IgD-negative memory B cell (primary cell): ENCODE measurements around the gene KIF26A. TPM values are rescaled to one million over a fixed set of nuclear protein-coding genes. Genes with fewer than 3 reads are reported as not detected.

Experiments
- H3K27ac Mint-ChIP-seq, 3 donors: one replicate each; pipeline ENCODE4 v1.8.0; 2020 to 2022; ENCODE audit warnings: mild to moderate bottlenecking in 3 of 3, mixed read lengths in 3 of 3, moderate library complexity in 1 of 3
- H3K27me3 Mint-ChIP-seq: one replicate; pipeline ENCODE4 v1.8.0; 2021; ENCODE audit warnings: mixed read lengths
- H3K36me3 Mint-ChIP-seq: one replicate; pipeline ENCODE4 v1.8.0; 2020; ENCODE audit warnings: mild to moderate bottlenecking, mixed read lengths
- H3K4me1 Mint-ChIP-seq, 3 donors: one replicate each; pipeline ENCODE4 v1.8.0; 2020 to 2022; ENCODE audit warnings: mixed read lengths in 3 of 3, mild to moderate bottlenecking in 1 of 3
- H3K4me3 Mint-ChIP-seq, 4 donors: one replicate each; pipeline ENCODE4 v1.8.0; 2020 to 2022; ENCODE audit warnings: mild to moderate bottlenecking in 4 of 4, mixed read lengths in 4 of 4, moderate library complexity in 3 of 4
- H3K9me3 Mint-ChIP-seq, 3 donors: one replicate each; pipeline ENCODE4 v1.8.0; 2020 to 2021; ENCODE audit warnings: mixed read lengths in 3 of 3, mild to moderate bottlenecking in 1 of 3
- polyA plus RNA-seq: library from polyadenylated mRNA; unstranded; fragments of 300-500 nt; fragmentation: Illumina TruSeq; gene quantifications from one replicate; pipeline ENCODE4 v1.2.3, GENCODE V29; 2021

KIF26A gene
- polyA plus RNA-seq, 1 donor from 2014 or later: not detected

DNA sequence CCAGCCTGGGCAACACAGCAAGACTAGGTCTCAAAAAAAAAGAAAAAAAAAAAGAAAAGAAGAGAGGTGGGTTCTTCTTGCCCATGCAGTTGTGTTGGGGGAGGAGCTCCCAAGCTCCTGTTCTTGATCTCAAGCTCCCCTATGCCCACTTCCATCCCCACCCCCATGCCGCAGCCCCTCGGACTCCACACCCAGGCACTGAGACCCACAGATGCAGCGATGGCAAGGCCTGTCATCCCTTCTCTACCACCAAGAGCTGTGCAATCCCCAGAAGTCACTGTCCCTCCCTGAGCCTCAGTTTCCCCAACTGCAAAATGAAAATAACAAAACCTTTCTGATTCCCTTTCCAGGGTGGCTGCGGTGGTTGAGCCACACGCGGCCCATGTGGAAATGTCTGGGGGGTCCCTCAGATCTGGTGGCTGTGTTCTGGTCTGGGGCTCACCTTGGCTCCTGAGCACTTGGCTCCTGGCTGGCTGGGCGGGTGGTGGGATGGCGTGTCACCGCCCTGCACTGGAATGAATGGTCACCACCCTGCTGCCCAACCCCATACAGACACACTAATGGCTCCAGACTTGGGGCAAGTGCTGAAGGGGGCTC lies 22.6 kb upstream of the KIF26A start:
- H3K4me3 Mint-ChIP-seq: peak overlapping the region in 2 of 4 donors; percentile 38 to 68
- H3K9me3 Mint-ChIP-seq: no peaks in the 10 kb centered on the region
- H3K27ac Mint-ChIP-seq: no peak overlapping the region

DNA sequence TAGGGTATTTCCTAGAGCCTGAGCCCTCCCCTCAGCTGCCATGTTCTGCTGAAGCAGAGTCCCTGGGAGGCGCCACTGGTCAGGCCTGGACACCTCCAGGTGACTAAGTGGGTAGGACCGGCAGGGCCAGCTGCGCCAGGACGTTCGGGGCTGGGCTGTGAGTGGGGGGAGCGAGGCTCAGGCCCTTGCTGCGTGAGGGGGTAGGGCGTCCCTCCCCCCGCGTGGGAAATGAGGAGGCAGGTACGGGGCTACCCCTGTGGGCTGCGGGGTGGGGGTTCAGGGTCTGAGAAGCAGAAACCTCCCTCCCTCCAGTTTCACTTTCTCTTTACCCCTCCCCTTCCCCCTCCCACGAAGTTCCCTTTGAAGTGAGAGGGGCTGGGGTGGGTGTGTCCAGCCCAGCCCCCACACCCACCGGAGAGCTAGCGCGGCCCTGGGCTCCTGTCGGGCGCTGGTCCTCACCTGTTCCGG lies 22.1 kb upstream of the KIF26A start:
- no peaks in the 10 kb centered on the region for H3K9me3 Mint-ChIP-seq
- peaks cover 29% of the 10 kb centered on the region for H3K27me3 Mint-ChIP-seq
- H3K4me3 Mint-ChIP-seq: peak overlapping the region in 1 of 4 donors; percentile 51
- H3K36me3 Mint-ChIP-seq: no peaks in the 10 kb centered on the region
- no peak overlapping the region for H3K27ac Mint-ChIP-seq
- H3K4me1 Mint-ChIP-seq: no peaks in the 10 kb centered on the region

More for the DNA sequence above, 22.6 kb upstream of the KIF26A start:
- Mint-ChIP-seq H3K4me1 (no peaks in the 10 kb centered on the region), H3K36me3 (no peaks in the 10 kb centered on the region), H3K27me3 (peaks cover 29% of the 10 kb centered on the region)

DNA sequence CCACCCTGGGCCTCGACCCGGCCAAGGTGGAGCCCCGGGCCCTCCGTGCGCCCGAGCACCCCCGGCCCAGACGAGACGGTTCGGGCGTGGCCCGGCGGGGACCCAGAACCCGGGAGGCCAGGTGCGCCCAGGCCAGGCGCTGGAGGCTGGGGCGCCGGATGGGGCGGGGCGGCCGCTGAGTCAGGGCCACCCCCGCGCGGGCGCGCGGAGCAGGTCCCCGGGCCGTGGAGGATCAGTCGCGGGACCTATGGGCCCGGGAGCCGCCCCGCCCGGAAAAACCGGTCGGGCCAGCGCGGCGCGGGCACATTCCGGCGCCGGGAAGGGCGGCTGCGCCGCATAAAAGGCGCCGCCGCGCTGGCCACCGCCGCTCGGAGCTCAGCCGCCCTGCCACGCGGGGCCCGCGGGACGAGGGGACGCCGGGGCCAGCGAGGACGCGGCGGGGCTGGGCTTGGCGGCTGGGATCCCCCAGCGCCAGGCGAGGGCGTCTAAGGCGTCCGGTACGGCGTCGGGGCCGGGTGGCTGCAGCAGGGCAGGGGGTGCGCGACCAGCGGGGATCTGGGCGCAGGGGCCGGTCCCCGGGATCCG lies 21.5 kb upstream of the KIF26A start:
- Mint-ChIP-seq H3K4me1 (no peaks in the 10 kb centered on the region), H3K27me3 (peaks cover 29% of the 10 kb centered on the region), H3K4me3 (peak overlapping the region in 1 of 4 donors; percentile 60), H3K36me3 (no peaks in the 10 kb centered on the region), H3K27ac (no peak overlapping the region), H3K9me3 (no peaks in the 10 kb centered on the region)

DNA sequence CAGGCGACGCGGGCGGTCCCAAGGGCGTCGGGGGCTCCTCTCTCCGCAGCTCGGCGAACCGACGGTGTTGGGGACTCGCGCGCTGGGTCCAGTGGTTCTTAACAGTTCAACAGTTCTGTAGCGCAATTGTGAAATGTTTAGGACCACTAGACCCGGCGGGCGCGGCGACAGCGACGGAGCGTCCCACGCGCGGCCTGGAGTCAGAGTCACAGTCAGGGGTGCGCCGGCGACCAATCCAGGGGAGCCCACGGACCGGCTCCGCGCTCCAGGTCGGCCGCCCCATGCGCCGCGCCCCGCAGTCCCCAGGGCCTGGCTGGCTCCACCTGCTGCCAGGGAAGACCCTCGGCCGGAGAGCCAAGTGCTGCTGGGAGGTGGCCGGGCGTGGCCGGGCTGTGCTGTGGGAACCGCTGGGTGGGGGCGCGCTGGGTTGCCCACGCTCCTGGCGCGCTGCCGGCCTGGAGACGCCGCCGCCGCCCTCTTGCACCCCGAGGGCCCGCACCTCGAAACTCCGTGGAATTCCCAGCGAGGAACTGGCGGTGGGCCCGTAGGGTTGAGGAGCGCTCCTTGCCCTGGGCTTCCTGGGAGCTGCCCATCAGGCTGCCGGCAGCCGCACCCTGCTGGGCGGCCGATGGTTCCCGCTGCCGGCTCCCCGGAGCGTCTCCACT lies 20.9 kb upstream of the KIF26A start:
- Mint-ChIP-seq H3K27me3 (peaks cover 29% of the 10 kb centered on the region), H3K9me3 (no peaks in the 10 kb centered on the region), H3K4me1 (no peaks in the 10 kb centered on the region), H3K27ac (no peak overlapping the region), H3K4me3 (peak overlapping the region in 2 of 4 donors; percentile 60 to 66), H3K36me3 (no peaks in the 10 kb centered on the region)

DNA sequence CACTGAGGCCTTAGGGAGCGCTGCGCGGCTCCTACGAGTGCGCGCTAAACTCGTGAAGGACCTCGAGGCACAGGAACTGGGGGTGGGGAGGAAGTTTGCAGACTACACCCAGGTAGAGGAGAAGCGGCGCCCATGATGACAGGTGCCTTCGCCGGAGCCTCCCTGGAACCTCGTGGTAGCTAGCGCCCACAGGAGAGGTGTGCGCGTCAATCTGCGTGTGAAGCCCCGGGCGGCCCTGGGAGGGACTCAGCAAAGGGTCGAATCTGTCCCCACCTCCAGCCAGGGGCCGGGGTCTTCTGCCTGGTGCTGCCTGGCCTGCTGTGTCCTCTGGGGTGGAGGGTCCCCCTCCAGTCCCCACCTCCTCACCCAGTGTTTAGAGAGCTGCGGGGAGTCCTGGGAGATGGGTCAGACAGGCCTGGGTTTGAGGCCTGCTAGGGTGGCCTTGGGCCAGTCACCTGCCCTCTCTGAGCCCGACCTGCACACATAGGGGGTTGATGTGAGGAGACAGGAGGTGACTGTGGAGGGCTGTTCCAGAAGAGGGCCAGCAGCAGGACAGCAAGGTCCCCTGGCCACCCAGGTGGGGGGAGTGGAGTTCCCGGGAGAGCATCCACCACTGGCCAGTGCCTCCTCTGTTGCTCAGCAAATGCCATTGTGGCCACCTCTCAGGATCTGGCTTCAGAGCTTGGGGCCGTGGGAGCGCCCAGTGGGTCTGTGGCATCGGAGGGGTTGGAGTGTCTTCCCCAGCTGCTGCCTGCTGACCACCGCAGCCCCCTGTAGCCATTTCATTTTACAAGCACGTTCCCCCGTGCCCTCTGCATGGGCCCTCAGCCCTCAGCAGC lies 20.2 kb upstream of the KIF26A start:
- H3K4me1 Mint-ChIP-seq: no peaks in the 10 kb centered on the region
- H3K27me3 Mint-ChIP-seq: peaks cover 29% of the 10 kb centered on the region
- H3K36me3 Mint-ChIP-seq: no peaks in the 10 kb centered on the region
- H3K9me3 Mint-ChIP-seq: no peaks in the 10 kb centered on the region
- H3K4me3 Mint-ChIP-seq: no peak overlapping the region
- no peak overlapping the region for H3K27ac Mint-ChIP-seq

DNA sequence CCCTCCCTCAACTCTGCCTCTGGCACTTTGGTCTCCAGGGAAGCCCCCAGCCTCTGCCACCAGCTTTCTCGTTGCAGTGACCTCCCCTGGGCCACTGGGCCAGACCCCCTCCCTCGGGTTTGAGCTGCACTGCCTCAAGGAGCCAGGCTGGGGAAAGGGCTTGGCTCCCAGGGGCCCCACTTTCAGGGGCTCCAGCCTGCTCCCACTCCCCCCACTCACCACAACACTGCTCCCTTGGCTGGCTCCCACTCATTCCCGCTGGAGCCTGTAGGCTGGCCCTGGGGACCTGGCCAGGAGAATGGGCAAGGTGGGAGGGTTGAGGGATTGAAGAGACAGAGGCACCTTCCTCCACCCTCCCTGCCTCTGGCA lies 19.3 kb upstream of the KIF26A start:
- no peaks in the 10 kb centered on the region for H3K4me1 Mint-ChIP-seq
- peak overlapping the region in 1 of 4 donors; percentile 60 for H3K4me3 Mint-ChIP-seq
- peaks cover 29% of the 10 kb centered on the region for H3K27me3 Mint-ChIP-seq
- peaks cover 3 to 6% (median 3%) of the 10 kb centered on the region in 3 donors for H3K9me3 Mint-ChIP-seq
- H3K27ac Mint-ChIP-seq: no peak overlapping the region
- H3K36me3 Mint-ChIP-seq: no peaks in the 10 kb centered on the region

DNA sequence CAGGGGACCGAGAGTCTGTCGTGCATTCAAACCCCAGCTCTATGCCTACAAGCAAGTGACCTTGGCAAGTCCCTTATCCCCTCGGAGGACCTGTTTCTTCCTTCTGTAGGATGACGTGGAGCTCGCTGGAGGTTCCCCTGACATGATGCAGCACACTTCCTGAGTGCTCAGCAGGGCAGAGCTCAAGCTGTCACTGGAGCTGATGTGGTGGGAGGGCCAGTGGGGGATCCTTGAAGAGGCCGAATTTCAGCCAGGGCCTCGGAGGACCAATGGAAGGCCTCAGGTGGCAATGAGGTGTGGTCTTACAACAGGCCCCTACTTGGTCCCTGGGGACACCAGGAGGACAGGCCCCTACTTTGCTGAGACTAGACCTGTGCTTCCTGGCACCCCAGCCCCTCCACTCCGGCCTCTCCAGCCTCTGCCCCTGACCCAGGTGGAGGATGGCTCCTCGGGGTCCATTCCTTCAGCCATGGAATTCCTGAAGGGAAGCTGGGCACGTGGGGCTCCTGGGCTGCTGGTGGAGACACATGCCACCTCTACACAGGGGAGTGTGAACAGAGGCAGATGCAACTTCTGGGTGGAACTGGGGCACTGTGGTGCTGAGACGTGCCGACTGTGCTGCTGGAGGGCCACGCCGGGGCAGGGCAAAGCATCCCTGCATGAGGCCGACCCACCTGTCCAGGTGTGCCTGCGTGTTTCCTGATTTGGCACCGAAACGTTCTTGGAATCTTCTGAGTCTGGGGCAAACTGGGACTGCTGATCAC lies 18.7 kb upstream of the KIF26A start:
- H3K4me3 Mint-ChIP-seq: peak overlapping the region in 1 of 4 donors; percentile 18
- H3K9me3 Mint-ChIP-seq: peaks cover 3 to 8% (median 3%) of the 10 kb centered on the region in 3 donors
- H3K4me1 Mint-ChIP-seq: no peaks in the 10 kb centered on the region
- no peak overlapping the region for H3K27ac Mint-ChIP-seq
- no peaks in the 10 kb centered on the region for H3K36me3 Mint-ChIP-seq
- peaks cover 29% of the 10 kb centered on the region for H3K27me3 Mint-ChIP-seq

DNA sequence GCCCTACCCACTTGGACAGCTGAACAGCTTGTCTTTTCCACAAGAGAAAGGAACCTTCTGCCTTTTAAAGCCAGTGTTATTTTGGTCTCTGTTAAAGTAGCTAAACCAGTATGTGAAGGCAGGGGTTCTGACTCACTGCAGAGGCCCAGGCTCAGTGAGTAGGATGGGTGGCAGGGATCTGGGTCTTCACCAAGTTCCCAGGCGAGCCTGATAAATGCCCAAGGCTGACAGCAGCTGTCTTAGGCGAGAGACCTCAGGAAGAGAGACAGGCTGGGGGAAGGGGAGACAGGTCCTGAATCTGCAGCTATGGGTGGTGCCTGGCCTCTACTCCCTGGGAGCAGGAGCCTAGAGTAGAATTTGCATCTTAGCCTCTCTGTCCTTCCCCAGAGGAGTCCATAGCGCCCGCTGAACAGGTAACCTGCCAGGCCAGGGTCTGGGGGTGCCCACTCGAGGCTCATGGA lies 18.1 kb upstream of the KIF26A start:
- Mint-ChIP-seq H3K36me3 (no peaks in the 10 kb centered on the region), H3K9me3 (peaks cover 6 to 13% (median 7%) of the 10 kb centered on the region in 3 donors), H3K4me1 (no peaks in the 10 kb centered on the region), H3K27ac (peak overlapping the region in 1 of 3 donors; percentile 57), H3K27me3 (peaks cover 28% of the 10 kb centered on the region), H3K4me3 (peak overlapping the region in 1 of 4 donors; percentile 18)

DNA sequence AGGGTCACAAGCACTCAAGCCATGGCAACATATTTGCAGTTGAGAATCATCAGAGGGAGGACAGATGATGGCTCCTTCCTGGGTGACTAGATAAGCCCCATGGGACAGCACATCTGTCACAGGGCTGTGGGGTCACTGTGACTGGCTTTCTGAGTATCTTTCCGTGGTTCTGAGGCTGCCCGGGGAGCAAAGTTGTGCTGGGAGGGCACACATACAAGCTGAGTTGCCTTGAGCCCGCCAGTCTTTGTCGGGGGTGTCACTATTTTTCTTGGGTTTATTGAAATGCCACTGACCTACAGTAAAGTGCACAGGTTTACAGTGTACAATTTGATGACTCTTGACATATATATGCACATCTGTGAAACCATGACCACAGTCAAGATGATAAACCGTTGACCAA lies 17.2 kb upstream of the KIF26A start:
- H3K27me3 Mint-ChIP-seq: peaks cover 24% of the 10 kb centered on the region
- no peak overlapping the region for H3K27ac Mint-ChIP-seq
- H3K36me3 Mint-ChIP-seq: no peaks in the 10 kb centered on the region
- no peak overlapping the region for H3K4me3 Mint-ChIP-seq
- peaks cover 6 to 19% (median 7%) of the 10 kb centered on the region in 3 donors for H3K9me3 Mint-ChIP-seq
- H3K4me1 Mint-ChIP-seq: peaks cover 0 to under 1% (median 0%) of the 10 kb centered on the region in 3 donors

DNA sequence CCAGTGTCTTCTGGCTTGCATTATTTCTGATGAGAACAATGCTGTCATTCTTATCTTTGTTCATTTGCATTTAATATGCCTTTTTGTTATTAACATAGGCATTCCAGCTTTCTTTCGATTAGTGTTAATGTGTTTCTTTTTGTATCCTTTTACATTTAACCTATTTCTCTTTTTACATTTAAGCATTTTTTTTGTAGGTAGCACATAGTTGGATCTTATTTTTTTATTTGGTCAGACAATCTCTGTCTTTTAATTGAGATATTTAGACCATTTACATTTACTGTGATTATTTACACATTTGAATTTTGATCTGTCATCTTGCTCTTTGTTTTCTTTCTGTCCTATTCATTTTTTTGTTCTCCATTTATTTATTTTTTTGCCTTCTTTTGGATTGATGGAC lies 14.5 kb upstream of the KIF26A start:
- Mint-ChIP-seq H3K36me3 (no peaks in the 10 kb centered on the region), H3K4me3 (no peak overlapping the region), H3K27me3 (peaks cover 17% of the 10 kb centered on the region), H3K27ac (no peak overlapping the region), H3K9me3 (peaks cover 12 to 28% (median 14%) of the 10 kb centered on the region in 3 donors), H3K4me1 (peaks cover 0 to 2% (median 0%) of the 10 kb centered on the region in 3 donors)

DNA sequence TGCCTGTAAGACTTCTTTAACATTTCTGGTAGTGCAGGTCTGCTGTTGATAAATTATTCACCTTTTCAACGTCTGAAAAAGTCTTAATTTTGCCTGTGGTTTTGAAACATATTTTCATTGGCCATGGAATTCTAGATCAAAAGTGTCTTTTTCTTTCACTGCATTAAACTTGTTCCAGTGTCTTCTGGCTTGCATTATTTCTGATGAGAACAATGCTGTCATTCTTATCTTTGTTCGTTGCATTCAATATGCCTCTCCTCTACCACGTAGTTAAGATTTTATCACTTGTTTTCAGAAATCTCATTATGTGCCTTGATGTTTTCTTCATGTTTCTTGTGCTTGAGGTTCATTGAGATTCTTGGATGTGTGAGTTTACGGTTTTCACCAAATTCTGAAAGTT lies 13.4 kb upstream of the KIF26A start:
- Mint-ChIP-seq H3K27me3 (peaks cover 10% of the 10 kb centered on the region), H3K4me3 (no peak overlapping the region), H3K27ac (no peak overlapping the region), H3K36me3 (no peaks in the 10 kb centered on the region), H3K9me3 (peaks cover 16 to 28% (median 19%) of the 10 kb centered on the region in 3 donors), H3K4me1 (peaks cover 0 to 2% (median 0%) of the 10 kb centered on the region in 3 donors)

DNA sequence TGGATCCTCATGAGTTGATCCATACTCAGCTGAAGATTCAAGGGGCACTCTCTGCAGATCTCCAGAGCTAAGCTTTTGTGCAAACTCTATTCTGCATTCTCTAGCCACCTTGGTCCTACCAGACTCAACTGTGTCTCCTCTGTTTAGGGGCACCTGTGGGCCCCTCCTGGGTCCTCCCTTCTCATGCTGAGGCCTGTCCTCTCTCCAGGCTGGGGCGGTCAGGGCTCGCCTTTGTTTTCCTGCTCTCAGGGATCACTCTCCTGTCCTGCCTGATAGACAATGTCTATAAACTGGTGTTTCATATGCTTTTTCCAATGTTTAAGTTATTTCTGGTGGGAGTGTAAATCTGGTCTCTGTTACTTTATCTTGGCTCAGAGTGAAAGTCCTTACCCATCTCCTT lies 11.6 kb upstream of the KIF26A start:
- Mint-ChIP-seq H3K27me3 (peaks cover 13% of the 10 kb centered on the region), H3K27ac (peak overlapping the region in 1 of 3 donors; percentile 36), H3K4me1 (peaks cover 0 to 3% (median 0%) of the 10 kb centered on the region in 3 donors), H3K36me3 (no peaks in the 10 kb centered on the region), H3K9me3 (peaks cover 16 to 28% (median 19%) of the 10 kb centered on the region in 3 donors), H3K4me3 (no peak overlapping the region)

DNA sequence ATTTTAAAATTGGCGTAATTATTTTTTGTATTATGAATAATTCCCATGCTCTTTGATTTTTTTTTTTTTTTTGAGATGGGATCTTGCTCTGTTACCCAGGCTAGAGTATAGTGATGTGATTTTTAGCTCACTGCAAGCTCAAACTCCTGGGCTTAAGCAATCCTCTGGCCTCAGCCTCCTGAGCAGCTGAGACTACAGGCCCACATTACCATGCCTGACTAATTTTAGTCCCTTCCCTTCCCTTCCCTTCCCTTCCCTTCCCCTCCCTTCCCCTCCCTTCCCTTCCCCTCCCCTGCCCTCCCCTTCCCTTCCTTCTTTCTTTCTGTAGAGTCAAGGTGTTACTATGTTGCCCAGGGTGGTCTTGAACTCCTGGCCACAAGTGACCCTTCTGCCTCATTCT lies 9.4 kb upstream of the KIF26A start:
- Mint-ChIP-seq H3K36me3 (no peaks in the 10 kb centered on the region), H3K27ac (no peak overlapping the region), H3K4me1 (peaks cover 0 to 3% (median 0%) of the 10 kb centered on the region in 3 donors), H3K9me3 (peaks cover 13 to 24% (median 17%) of the 10 kb centered on the region in 3 donors), H3K4me3 (no peak overlapping the region), H3K27me3 (peaks cover 26% of the 10 kb centered on the region)

DNA sequence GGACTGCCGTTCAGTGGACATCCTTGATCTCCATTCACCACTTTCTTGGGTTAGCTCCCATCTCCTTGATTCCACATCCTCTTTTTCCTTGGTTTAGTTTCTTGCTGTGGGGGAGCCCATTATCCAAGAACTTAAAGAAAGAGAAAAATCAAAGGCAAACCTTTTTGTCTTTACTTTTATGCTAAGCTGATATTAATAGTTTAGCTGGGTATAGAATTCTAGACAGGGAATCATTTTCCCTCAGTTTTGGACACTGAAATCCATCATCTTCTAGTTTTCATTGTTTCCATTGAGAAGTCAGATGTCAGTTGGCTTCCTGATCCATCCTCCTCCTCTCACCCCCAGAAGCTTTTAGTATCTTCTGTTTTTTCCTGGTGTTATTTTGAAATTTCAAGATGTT lies 8.8 kb upstream of the KIF26A start:
- no peaks in the 10 kb centered on the region for H3K36me3 Mint-ChIP-seq
- H3K9me3 Mint-ChIP-seq: peaks cover 13 to 20% (median 17%) of the 10 kb centered on the region in 3 donors
- peak overlapping the region in 2 of 4 donors; percentile 58 to 68 for H3K4me3 Mint-ChIP-seq
- peaks cover 0 to 3% (median 0%) of the 10 kb centered on the region in 3 donors for H3K4me1 Mint-ChIP-seq
- H3K27me3 Mint-ChIP-seq: peaks cover 30% of the 10 kb centered on the region
- no peak overlapping the region for H3K27ac Mint-ChIP-seq
